OCI-LY1 (cell line): ENCODE results near the gene HOXD9.

Source experiments
- H2AFZ ChIP-seq: fragments of 200-600 bp; sonication (generic), shearing (Covaris generic); 2 replicates; pipeline ENCODE4 v1.6.0; 2014; ENCODE audit warnings: antibody characterized with exemption, mild to moderate bottlenecking, low read length
- H3F3A ChIP-seq: fragments of 200-600 bp; sonication (generic), shearing (Covaris generic); 2 replicates; pipeline ENCODE4 v1.6.0; 2014; ENCODE audit warnings: mild to moderate bottlenecking, antibody characterized with exemption, low read length, moderate library complexity; ENCODE audit not compliant: insufficient read depth
- H3K27ac ChIP-seq: fragments of 200-600 bp; sonication (generic); 2 replicates; pipeline ENCODE4 v1.5.1; 2014; ENCODE audit warnings: low read length, mixed run types, mild to moderate bottlenecking, low read depth; ENCODE audit not compliant: poor library complexity, severe bottlenecking
- H3K27me3 ChIP-seq: fragments of 200-600 bp; sonication (generic); 2 replicates; pipeline ENCODE4 v1.6.0; 2014; ENCODE audit warnings: antibody characterized with exemption, mild to moderate bottlenecking, low read length, moderate library complexity; ENCODE audit not compliant: insufficient read depth
- H3K36me3 ChIP-seq: fragments of 200-600 bp; sonication (generic); 2 replicates; pipeline ENCODE4 v1.6.1; 2014; ENCODE audit warnings: mild to moderate bottlenecking, antibody characterized with exemption, low read length, moderate library complexity, mixed read lengths; ENCODE audit not compliant: insufficient read depth
- H3K4me1 ChIP-seq: fragments of 200-600 bp; sonication (generic); 2 replicates; pipeline ENCODE4 v1.5.1; 2014; ENCODE audit warnings: mild to moderate bottlenecking, low read length, moderate library complexity; ENCODE audit not compliant: insufficient read depth, severe bottlenecking
- H3K4me2 ChIP-seq: fragments of 200-600 bp; sonication (generic), shearing (Covaris generic); 2 replicates; pipeline ENCODE4 v1.6.1; 2014; ENCODE audit warnings: low read length
- H3K4me3 ChIP-seq: fragments of 200-600 bp; sonication (generic); 2 replicates; pipeline ENCODE4 v1.5.1; 2014; ENCODE audit warnings: low read length, low read depth, mild to moderate bottlenecking, mixed read lengths; ENCODE audit not compliant: poor library complexity, severe bottlenecking
- H3K79me2 ChIP-seq: fragments of 200-600 bp; shearing (Covaris generic); 2 replicates; pipeline ENCODE4 v1.6.1; 2016; ENCODE audit warnings: mixed run types, low read length, mixed read lengths; ENCODE audit not compliant: insufficient read depth
- H3K9ac ChIP-seq: fragments of 200-600 bp; sonication (generic), shearing (Covaris generic); 2 replicates; pipeline ENCODE4 v1.6.1; 2014; ENCODE audit warnings: mild to moderate bottlenecking, low read length, mixed read lengths
- H3K9me2 ChIP-seq: fragments of 200-600 bp; sonication (generic), shearing (Covaris generic); 2 replicates; pipeline ENCODE4 v1.6.1; 2014; ENCODE audit warnings: low read depth, mild to moderate bottlenecking, low read length, mixed read lengths
- H3K9me3 ChIP-seq: fragments of 200-600 bp; shearing (Covaris generic); 2 replicates; pipeline ENCODE4 v1.6.1; 2014; ENCODE audit warnings: low read length, mixed read lengths
- H4K20me1 ChIP-seq: fragments of 200-600 bp; sonication (generic), shearing (Covaris generic); 2 replicates; pipeline ENCODE4 v1.6.0; 2016; ENCODE audit warnings: mild to moderate bottlenecking, low read length; ENCODE audit not compliant: insufficient read depth
- EZH2 ChIP-seq: fragments of 200-600 bp; sonication (generic), shearing (Covaris generic); IDR thresholded peaks from 2 replicates; pipeline ENCODE4 v1.8.0; 2017; ENCODE audit warnings: borderline replicate concordance, mixed run types, mild to moderate bottlenecking, antibody characterized with exemption, low read length, moderate library complexity, mixed read lengths
- TF ChIP-seq, protein P1 (sequence below): fragments of 200-600 bp; sonication (generic), shearing (Covaris generic); IDR thresholded peaks from 2 replicates; pipeline ENCODE4 v1.5.1; 2017; ENCODE audit warnings: mild to moderate bottlenecking, antibody characterized with exemption, low read length, moderate library complexity, mixed read lengths

The HOXD9 gene

DNA sequence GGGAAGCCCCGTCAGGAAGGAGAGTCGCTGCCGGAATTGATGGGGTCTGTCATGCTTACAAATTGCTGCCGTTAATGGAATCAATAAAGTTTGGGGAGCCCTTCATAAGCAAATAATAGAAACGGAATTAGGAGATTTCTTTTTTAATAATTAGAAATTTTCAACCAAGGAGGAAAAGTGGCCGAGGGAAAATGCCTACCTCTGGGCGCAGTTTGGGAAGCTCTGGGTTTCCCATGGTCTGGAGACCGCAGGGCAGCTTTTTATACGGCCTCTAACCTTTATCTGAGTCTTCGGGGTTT, 40.0 kb upstream of the HOXD9 start:
- H3K27ac ChIP-seq, result no peak overlapping the region
- TF ChIP-seq EZH2, result no peak
- H3K4me2 ChIP-seq, result no peak overlapping the region
- no peaks in the 10 kb centered on the region for H3K27me3 ChIP-seq
- no peaks in the 10 kb centered on the region for H3K4me1 ChIP-seq
- no peaks in the 10 kb centered on the region for H3K9me2 ChIP-seq
- no peaks in the 10 kb centered on the region for H3K36me3 ChIP-seq
- no peak overlapping the region for H3K4me3 ChIP-seq
- H3F3A ChIP-seq, result no peaks in the 10 kb centered on the region
- no peaks in the 10 kb centered on the region for H3K9me3 ChIP-seq
- H4K20me1 ChIP-seq, result no peaks in the 10 kb centered on the region
- H3K9ac ChIP-seq, result no peak overlapping the region
- H3K79me2 ChIP-seq, result no peaks in the 10 kb centered on the region
- H2AFZ ChIP-seq, result no peak overlapping the region

GRCh38 chr2:176082824-176083751, 39.4 kb upstream of the HOXD9 start:
- Histone ChIP-seq H3K4me2 (no peak overlapping the region), H3K27me3 (no peaks in the 10 kb centered on the region), H3K36me3 (no peaks in the 10 kb centered on the region), H3K27ac (no peak overlapping the region), H3F3A (no peaks in the 10 kb centered on the region), H3K9ac (no peak overlapping the region), H2AFZ (no peak overlapping the region), H3K4me3 (no peak overlapping the region), H3K9me3 (no peaks in the 10 kb centered on the region), H3K4me1 (no peaks in the 10 kb centered on the region), H4K20me1 (no peaks in the 10 kb centered on the region), H3K9me2 (no peaks in the 10 kb centered on the region), H3K79me2 (no peaks in the 10 kb centered on the region)
- no peak for TF ChIP-seq EZH2
- TF ChIP-seq, protein P1, sequence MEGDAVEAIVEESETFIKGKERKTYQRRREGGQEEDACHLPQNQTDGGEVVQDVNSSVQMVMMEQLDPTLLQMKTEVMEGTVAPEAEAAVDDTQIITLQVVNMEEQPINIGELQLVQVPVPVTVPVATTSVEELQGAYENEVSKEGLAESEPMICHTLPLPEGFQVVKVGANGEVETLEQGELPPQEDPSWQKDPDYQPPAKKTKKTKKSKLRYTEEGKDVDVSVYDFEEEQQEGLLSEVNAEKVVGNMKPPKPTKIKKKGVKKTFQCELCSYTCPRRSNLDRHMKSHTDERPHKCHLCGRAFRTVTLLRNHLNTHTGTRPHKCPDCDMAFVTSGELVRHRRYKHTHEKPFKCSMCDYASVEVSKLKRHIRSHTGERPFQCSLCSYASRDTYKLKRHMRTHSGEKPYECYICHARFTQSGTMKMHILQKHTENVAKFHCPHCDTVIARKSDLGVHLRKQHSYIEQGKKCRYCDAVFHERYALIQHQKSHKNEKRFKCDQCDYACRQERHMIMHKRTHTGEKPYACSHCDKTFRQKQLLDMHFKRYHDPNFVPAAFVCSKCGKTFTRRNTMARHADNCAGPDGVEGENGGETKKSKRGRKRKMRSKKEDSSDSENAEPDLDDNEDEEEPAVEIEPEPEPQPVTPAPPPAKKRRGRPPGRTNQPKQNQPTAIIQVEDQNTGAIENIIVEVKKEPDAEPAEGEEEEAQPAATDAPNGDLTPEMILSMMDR, result no peak

DNA sequence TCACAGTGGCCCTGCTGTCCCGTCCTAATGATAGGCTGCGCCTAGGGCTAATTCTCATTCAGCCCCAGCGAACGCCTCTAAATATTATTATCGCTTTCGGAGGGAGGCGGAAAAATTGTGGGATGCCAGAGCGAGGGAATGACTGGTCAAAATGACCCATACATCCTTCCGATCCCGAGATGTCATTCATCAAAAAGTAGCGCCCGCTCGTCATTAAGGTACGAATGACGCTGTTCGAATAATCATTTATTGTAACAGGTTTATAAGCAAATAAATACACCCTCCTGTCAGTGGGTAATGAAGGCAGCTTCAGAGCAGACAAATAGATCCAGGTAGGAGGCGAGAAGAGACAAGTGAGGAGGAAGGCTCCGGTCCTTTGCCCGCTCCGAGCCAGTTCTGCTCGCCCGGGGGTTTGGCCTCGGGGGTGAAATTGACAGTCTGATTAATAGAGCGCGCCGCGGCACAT, 38.7 kb upstream of the HOXD9 start, which contains the start of gene EVX2:
Gene EVX2 (minus strand): TSS at position 167 of the 466 bp plus-strand sequence. CDS start 186 bp downstream, outside the sequence.
- no peak within 1 kb of the TSS for H3K4me2 ChIP-seq
- H3F3A ChIP-seq, result no peaks in the 10 kb centered on the region
- no peak within 1 kb of the TSS for H3K27ac ChIP-seq
- H3K4me1 ChIP-seq, result no peaks in the 10 kb centered on the region
- H3K27me3 ChIP-seq, result peaks cover 6% of the 10 kb centered on the region; the same call in 1 of the 2 replicates
- H3K9me3 ChIP-seq, result no peaks in the 10 kb centered on the region
- H2AFZ ChIP-seq, result no peak within 1 kb of the TSS
- TF ChIP-seq, protein P1, result no peak
- no peak for TF ChIP-seq EZH2
- no peaks in the 10 kb centered on the region for H3K36me3 ChIP-seq
- H3K4me3 ChIP-seq, result no peak within 1 kb of the TSS
- no peak within 1 kb of the TSS for H3K9ac ChIP-seq
- H3K79me2 ChIP-seq, result no peaks in the 10 kb centered on the region
- H3K9me2 ChIP-seq, result no peaks in the 10 kb centered on the region
- H4K20me1 ChIP-seq, result no peaks in the 10 kb centered on the region
